Measurements from ENCODE around the gene AGTRAP.
A peak's percentile ranks its signal among the peaks of the same experiment; 100 is the strongest.

AGTRAP gene

GRCh38 chr1:11735854-11736745 lies at the start of gene AGTRAP:
AGTRAP (plus strand) TSS chr1:11736136; CDS start chr1:11736209, 73 bp downstream.
- DNase-seq (ENCODE audit: low spot score), result peak; percentile 97

- DNase-seq (ENCODE audit: low spot score), result no peak
These were observed 47.4 kb upstream of the AGTRAP start for GRCh38 chr1:11688506-11688905.

GRCh38 chr1:11690397-11691301 lies 45.3 kb upstream of the AGTRAP start:
- no peak for DNase-seq (ENCODE audit: low spot score)

- no peak for DNase-seq (ENCODE audit: low spot score)
These were observed 44.5 kb upstream of the AGTRAP start, which contains the start of gene DRAXIN for GRCh38 chr1:11691302-11691914. DRAXIN (plus strand) TSS chr1:11691710; CDS start chr1:11706259, 14,549 bp downstream.

GRCh38 chr1:11691928-11692711 lies 43.8 kb upstream of the AGTRAP start:
- DNase-seq (ENCODE audit: low spot score), result no peak

GRCh38 chr1:11693024-11693590 lies 42.8 kb upstream of the AGTRAP start:
- DNase-seq (ENCODE audit: low spot score), result peak; percentile 94

GRCh38 chr1:11693917-11694316 lies 42.0 kb upstream of the AGTRAP start:
- DNase-seq (ENCODE audit: low spot score), result no peak

- no peak for DNase-seq (ENCODE audit: low spot score)
These were observed 40.1 kb upstream of the AGTRAP start for GRCh38 chr1:11695861-11696260.

GRCh38 chr1:11697188-11697892 lies 38.6 kb upstream of the AGTRAP start:
- DNase-seq (ENCODE audit: low spot score), result no peak

- no peak for DNase-seq (ENCODE audit: low spot score)
These were observed 38.1 kb upstream of the AGTRAP start for GRCh38 chr1:11697893-11698210.

GRCh38 chr1:11700601-11701467 lies 35.1 kb upstream of the AGTRAP start:
- DNase-seq (ENCODE audit: low spot score), result no peak

- peak; percentile 69 for DNase-seq (ENCODE audit: low spot score)
These were observed 34.4 kb upstream of the AGTRAP start for GRCh38 chr1:11701551-11701961.

- no peak for DNase-seq (ENCODE audit: low spot score)
These were observed 33.7 kb upstream of the AGTRAP start for GRCh38 chr1:11701981-11702803.

- DNase-seq (ENCODE audit: low spot score), result no peak
These were observed 32.4 kb upstream of the AGTRAP start for GRCh38 chr1:11703357-11704193.

GRCh38 chr1:11704194-11704529 lies 31.8 kb upstream of the AGTRAP start:
- no peak for DNase-seq (ENCODE audit: low spot score)

GRCh38 chr1:11704691-11705475 lies 31.1 kb upstream of the AGTRAP start:
- no peak for DNase-seq (ENCODE audit: low spot score)

GRCh38 chr1:11705596-11705995 lies 30.3 kb upstream of the AGTRAP start:
- no peak for DNase-seq (ENCODE audit: low spot score)
